Keratinocyte (primary cell): ENCODE data around the gene NPNT. TPM values are rescaled to one million over a fixed set of nuclear protein-coding genes. Genes with fewer than 3 reads are reported as not detected.

Experiments used
- DNase-seq: peaks from one replicate; pipeline ENCODE4 v3.0.0-alpha.2; 2011; ENCODE audit warnings: low read depth, missing footprints, low spot score
- FAIRE-seq: peaks from 2 replicates; lab custom pipeline; 2011; peaks lifted over from hg19 to GRCh38; lab: Jason Lieb, UNC
- H2AFZ ChIP-seq: 2 replicates; pipeline ENCODE4 v1.6.0; 2012; ENCODE audit warnings: low read length, control low read depth, inconsistent platforms; ENCODE audit not compliant: control insufficient read depth
- H3K27ac ChIP-seq: 2 replicates; pipeline ENCODE4 v1.5.1; 2011; ENCODE audit warnings: low read length; ENCODE audit not compliant: control insufficient read depth, insufficient read depth
- H3K27me3 ChIP-seq: 3 replicates; pipeline ENCODE4 v1.6.0; 2011; ENCODE audit warnings: low read length; ENCODE audit not compliant: control insufficient read depth, insufficient read depth; ENCODE audit errors: extremely low read depth
- H3K36me3 ChIP-seq, 2 experiments: 2 replicates in 1 of 2; 3 replicates in 1 of 2; pipeline ENCODE4 v1.5.1; 2011; ENCODE audit warnings: low read length in 2 of 2, mild to moderate bottlenecking in 1 of 2; ENCODE audit not compliant: control insufficient read depth in 2 of 2, insufficient read depth in 2 of 2; ENCODE audit errors: extremely low read depth in 1 of 2
- H3K4me1 ChIP-seq: 3 replicates; pipeline ENCODE4 v1.5.1; 2011; ENCODE audit warnings: low read length; ENCODE audit not compliant: control insufficient read depth, insufficient read depth; ENCODE audit errors: extremely low read depth
- H3K4me2 ChIP-seq: 3 replicates; pipeline ENCODE4 v1.6.0; 2011; ENCODE audit warnings: low read depth, low read length; ENCODE audit not compliant: control insufficient read depth, insufficient read depth; ENCODE audit errors: extremely low read depth
- H3K4me3 ChIP-seq, 3 experiments: fragments of 200-600 bp in 1 of 3; sonication (generic) in 1 of 3; 2 replicates in 2 of 3; 3 replicates in 1 of 3; pipeline ENCODE4 v1.5.1; 2011 to 2016; ENCODE audit warnings: low read length in 3 of 3, mild to moderate bottlenecking in 3 of 3, control low read depth in 2 of 3, inconsistent platforms in 1 of 3, low read depth in 1 of 3, mixed read lengths in 1 of 3, mixed run types in 1 of 3, moderate library complexity in 1 of 3; ENCODE audit not compliant: control insufficient read depth in 2 of 3, insufficient read depth in 2 of 3; ENCODE audit errors: extremely low read depth in 1 of 3
- H3K79me2 ChIP-seq: 2 replicates; pipeline ENCODE4 v1.6.0; 2012; ENCODE audit warnings: low read length; ENCODE audit not compliant: control insufficient read depth, insufficient read depth
- H3K9ac ChIP-seq: 3 replicates; pipeline ENCODE4 v1.6.0; 2011; ENCODE audit warnings: low read length; ENCODE audit not compliant: control insufficient read depth, insufficient read depth; ENCODE audit errors: extremely low read depth
- H3K9me1 ChIP-seq: 3 replicates; pipeline ENCODE4 v1.6.0; 2011; ENCODE audit warnings: low read length; ENCODE audit not compliant: control insufficient read depth, insufficient read depth; ENCODE audit errors: extremely low read depth
- H3K9me3 ChIP-seq: 2 replicates; pipeline ENCODE4 v1.5.1; 2012; ENCODE audit warnings: low read depth, low read length; ENCODE audit not compliant: control insufficient read depth
- H4K20me1 ChIP-seq: 3 replicates; pipeline ENCODE4 v1.6.0; 2011; ENCODE audit warnings: low read length; ENCODE audit not compliant: control insufficient read depth, insufficient read depth; ENCODE audit errors: extremely low read depth
- EZH2 ChIP-seq: IDR thresholded peaks from one replicate; pipeline ENCODE4 v1.6.1; 2012; ENCODE audit warnings: inconsistent platforms, mild to moderate bottlenecking, low read length, moderate library complexity
- dilution Hi-C: fragments of 300-500 bp; cut with MboI; formaldehyde crosslinking; loops from one replicate; pipeline ENCODE4 v1.7.0; 2020; ENCODE audit warnings: low sequenced_read_pairs; ENCODE audit not compliant: extremely low pct_ligation_motif_present
- polyA plus RNA-seq, 5 experiments: library from polyadenylated mRNA; depleted of rRNA in 3 of 5; stranded (reverse) in 3 of 5; stranded (forward) in 1 of 5; unstranded in 1 of 5; fragments of >200 nt; gene quantifications; 1 replicate in 1 of 5; 2 replicates in 3 of 5; 3 replicates in 1 of 5; pipeline versions ENCODE4 v1.2.1 to v1.2.3, GENCODE V29; 2011 to 2012; ENCODE audit warnings: missing spikeins in 2 of 5, low read depth in 1 of 5, low replicate concordance in 1 of 5
- TF ChIP-seq, protein P1 (sequence below), 3 experiments: IDR thresholded peaks in 1 of 3; conservative IDR thresholded peaks in 1 of 3; optimal IDR thresholded peaks in 1 of 3; 2 replicates in 2 of 3; 3 replicates in 1 of 3; pipeline versions ENCODE3 to v1.5.1; 2011; ENCODE audit warnings: low read length in 3 of 3, mild to moderate bottlenecking in 3 of 3, moderate library complexity in 2 of 3, control low read depth in 1 of 3, inconsistent platforms in 1 of 3; ENCODE audit not compliant: insufficient read depth in 2 of 3; ENCODE audit errors: extremely low read depth in 1 of 3

The NPNT gene
- polyA plus RNA-seq, 1 donor (not counting 4 experiments of a cell fraction or from before 2014, with no cell fraction given), result 0.46 TPM

DNA sequence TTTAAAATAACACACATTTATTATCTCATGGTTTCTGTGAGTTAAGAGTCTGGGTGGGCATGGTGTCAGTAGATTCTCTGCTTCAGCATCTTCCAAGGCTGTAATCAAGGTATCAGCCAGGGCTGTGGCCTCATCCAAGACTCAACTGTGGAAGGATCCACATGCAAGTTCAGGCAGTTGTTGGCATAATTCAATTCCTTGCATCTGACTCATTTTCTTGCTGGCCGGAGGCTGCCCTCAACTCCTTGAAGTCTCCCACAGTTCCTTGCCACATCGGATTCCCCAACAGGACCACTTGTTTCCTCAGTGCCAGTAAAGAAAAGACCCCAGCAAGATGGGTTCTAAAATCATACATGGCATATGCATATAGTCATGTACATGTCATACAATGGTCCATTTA, 93.4 kb downstream of the NPNT start:
- dilution Hi-C loops, result no loop called here
- H3K79me2 ChIP-seq, result no peaks in the 10 kb centered on the region
- FAIRE-seq, result no peak
- H3K9me1 ChIP-seq, result no peaks in the 10 kb centered on the region
- H3K27ac ChIP-seq, result no peak overlapping the region
- no peak for DNase-seq
- H3K4me3 ChIP-seq, result no peak overlapping the region
- no peaks in the 10 kb centered on the region for H3K9me3 ChIP-seq
- peaks cover 6% of the 10 kb centered on the region for H3K4me1 ChIP-seq
- TF ChIP-seq, protein P1, sequence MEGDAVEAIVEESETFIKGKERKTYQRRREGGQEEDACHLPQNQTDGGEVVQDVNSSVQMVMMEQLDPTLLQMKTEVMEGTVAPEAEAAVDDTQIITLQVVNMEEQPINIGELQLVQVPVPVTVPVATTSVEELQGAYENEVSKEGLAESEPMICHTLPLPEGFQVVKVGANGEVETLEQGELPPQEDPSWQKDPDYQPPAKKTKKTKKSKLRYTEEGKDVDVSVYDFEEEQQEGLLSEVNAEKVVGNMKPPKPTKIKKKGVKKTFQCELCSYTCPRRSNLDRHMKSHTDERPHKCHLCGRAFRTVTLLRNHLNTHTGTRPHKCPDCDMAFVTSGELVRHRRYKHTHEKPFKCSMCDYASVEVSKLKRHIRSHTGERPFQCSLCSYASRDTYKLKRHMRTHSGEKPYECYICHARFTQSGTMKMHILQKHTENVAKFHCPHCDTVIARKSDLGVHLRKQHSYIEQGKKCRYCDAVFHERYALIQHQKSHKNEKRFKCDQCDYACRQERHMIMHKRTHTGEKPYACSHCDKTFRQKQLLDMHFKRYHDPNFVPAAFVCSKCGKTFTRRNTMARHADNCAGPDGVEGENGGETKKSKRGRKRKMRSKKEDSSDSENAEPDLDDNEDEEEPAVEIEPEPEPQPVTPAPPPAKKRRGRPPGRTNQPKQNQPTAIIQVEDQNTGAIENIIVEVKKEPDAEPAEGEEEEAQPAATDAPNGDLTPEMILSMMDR (optimal IDR thresholded peaks at IDR 0.05 in 1 of 3, IDR thresholded peaks at IDR 0.05 in 1 of 3, conservative IDR thresholded peaks at IDR 0.05 in 1 of 3; ENCODE audit: extremely low read depth in 1 of 3, insufficient read depth in 2 of 3, low read length in 3 of 3), result no peak
- TF ChIP-seq EZH2, result no peak
- no peak overlapping the region for H3K4me2 ChIP-seq
- no peaks in the 10 kb centered on the region for H3K36me3 ChIP-seq
- H4K20me1 ChIP-seq, result no peaks in the 10 kb centered on the region
- no peak overlapping the region for H3K9ac ChIP-seq
- H2AFZ ChIP-seq, result no peak overlapping the region
- H3K27me3 ChIP-seq, result no peaks in the 10 kb centered on the region

DNA sequence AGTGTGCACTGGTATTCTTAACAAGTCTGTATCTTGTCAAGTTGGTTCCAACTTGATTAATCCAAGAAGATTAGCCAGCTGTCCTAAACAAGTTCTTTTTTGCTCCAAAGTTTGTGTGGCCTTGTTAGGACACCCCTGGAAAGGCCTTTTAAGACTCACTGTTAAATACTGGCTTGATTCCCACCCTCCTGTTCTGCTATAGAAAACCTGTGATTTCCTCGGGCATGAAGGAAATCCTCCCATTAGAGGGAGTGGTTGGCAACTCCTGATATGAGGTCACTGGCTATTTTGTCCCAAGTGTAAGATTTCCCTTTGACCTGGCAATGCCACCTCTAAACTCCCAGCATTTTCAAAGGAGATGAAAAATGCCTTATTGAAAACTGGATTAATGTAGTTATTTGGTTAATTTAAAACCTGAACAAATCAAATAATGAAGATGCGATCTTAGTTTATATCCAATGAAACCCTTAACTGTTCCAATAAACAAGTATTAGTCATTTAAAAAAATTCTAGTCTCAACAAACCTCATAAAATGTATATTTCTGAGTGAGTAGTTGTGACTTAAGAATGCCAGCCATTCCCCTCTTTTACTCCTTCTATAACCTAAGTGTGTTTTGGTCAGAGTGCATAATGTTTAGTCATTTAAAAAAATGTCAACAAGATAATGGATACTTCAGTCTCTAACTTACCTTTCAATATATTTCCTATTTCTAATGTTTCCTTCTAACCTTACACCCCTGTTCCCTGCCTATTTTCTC, 94.4 kb downstream of the NPNT start:
- no peak overlapping the region for H3K27ac ChIP-seq
- no peak overlapping the region for H2AFZ ChIP-seq
- TF ChIP-seq, protein P1 (optimal IDR thresholded peaks at IDR 0.05 in 1 of 3, IDR thresholded peaks at IDR 0.05 in 1 of 3, conservative IDR thresholded peaks at IDR 0.05 in 1 of 3; ENCODE audit: extremely low read depth in 1 of 3, insufficient read depth in 2 of 3, low read length in 3 of 3), result no peak
- no peak for TF ChIP-seq EZH2
- no peaks in the 10 kb centered on the region for H4K20me1 ChIP-seq
- H3K36me3 ChIP-seq, result no peaks in the 10 kb centered on the region
- H3K4me2 ChIP-seq, result no peak overlapping the region
- DNase-seq (no peak), FAIRE-seq (no peak)
- H3K27me3 ChIP-seq, result no peaks in the 10 kb centered on the region
- dilution Hi-C loops, result no loop called here
- no peaks in the 10 kb centered on the region for H3K9me1 ChIP-seq
- H3K4me3 ChIP-seq, result no peak overlapping the region
- H3K9ac ChIP-seq, result no peak overlapping the region
- peaks cover 6% of the 10 kb centered on the region for H3K4me1 ChIP-seq
- no peaks in the 10 kb centered on the region for H3K79me2 ChIP-seq
- H3K9me3 ChIP-seq, result no peaks in the 10 kb centered on the region
